Neural cell (in vitro differentiated cells): ENCODE data around the gene ANHX. TPM values are rescaled to one million over a fixed set of nuclear protein-coding genes. Genes with fewer than 3 reads are reported as not detected.

Source experiments
- H2AFZ ChIP-seq: fragments of 200-600, 300-800 bp; sonication (generic), shearing (Covaris generic); 2 replicates; pipeline ENCODE4 v1.6.0; 2014; ENCODE audit warnings: low read depth, mild to moderate bottlenecking, antibody characterized with exemption, low read length, moderate library complexity
- H3F3A ChIP-seq: fragments of 200-600 bp; shearing (Covaris generic); 2 replicates; pipeline ENCODE4 v1.6.1; 2016; ENCODE audit warnings: mild to moderate bottlenecking, moderate library complexity, mixed read lengths, antibody characterized with exemption, low read length; ENCODE audit not compliant: insufficient read depth, poor library complexity, severe bottlenecking
- H3K27ac ChIP-seq: fragments of 200-600, 300-800 bp; sonication (generic), shearing (Covaris generic); 2 replicates; pipeline ENCODE4 v1.5.1; 2014; ENCODE audit warnings: mild to moderate bottlenecking, low read length, moderate library complexity
- H3K27me3 ChIP-seq: fragments of 300-800, 200-600 bp; sonication (generic), shearing (Covaris generic); 2 replicates; pipeline ENCODE4 v1.6.0; 2014; ENCODE audit warnings: mild to moderate bottlenecking, low read depth, low read length, moderate library complexity; ENCODE audit not compliant: insufficient read depth
- H3K36me3 ChIP-seq: fragments of 300-800, 200-600 bp; sonication (generic), shearing (Covaris generic); 2 replicates; pipeline ENCODE4 v1.5.1; 2014; ENCODE audit warnings: mild to moderate bottlenecking, antibody characterized with exemption, low read length, moderate library complexity; ENCODE audit not compliant: insufficient read depth
- H3K4me2 ChIP-seq: fragments of 300-800, 200-600 bp; sonication (generic), shearing (Covaris generic); 2 replicates; pipeline ENCODE4 v1.6.0; 2014; ENCODE audit warnings: mild to moderate bottlenecking, low read length
- H3K4me3 ChIP-seq: fragments of 300-800, 200-600 bp; sonication (generic), shearing (Covaris generic); 2 replicates; pipeline ENCODE4 v1.5.1; 2014; ENCODE audit warnings: mild to moderate bottlenecking, low read length, moderate library complexity
- H3K79me2 ChIP-seq: fragments of 200-600 bp; shearing (Covaris generic); replicated peaks from 2 replicates; pipeline ENCODE4 v1.6.0; 2014; ENCODE audit warnings: mild to moderate bottlenecking, low read length, moderate library complexity; ENCODE audit not compliant: insufficient read depth
- H3K9ac ChIP-seq: fragments of 300-800, 200-600 bp; sonication (generic), shearing (Covaris generic); 2 replicates; pipeline ENCODE4 v1.6.1; 2016; ENCODE audit warnings: mild to moderate bottlenecking, low read length, mixed read lengths
- H3K9me2 ChIP-seq: fragments of 200-600 bp; shearing (Covaris generic); 2 replicates; pipeline ENCODE4 v1.6.1; 2016; ENCODE audit warnings: mild to moderate bottlenecking, low read length, mixed read lengths; ENCODE audit not compliant: insufficient read depth
- H3K9me3 ChIP-seq: fragments of 200-600, 300-800 bp; sonication (generic), shearing (Covaris generic); 2 replicates; pipeline ENCODE4 v1.6.1; 2016; ENCODE audit warnings: mild to moderate bottlenecking, mixed run types, low read length, moderate library complexity, mixed read lengths
- H4K20me1 ChIP-seq: fragments of 200-600 bp; shearing (Covaris generic); 2 replicates; pipeline ENCODE4 v1.6.1; 2016; ENCODE audit warnings: mild to moderate bottlenecking, mixed run types; ENCODE audit not compliant: insufficient read depth
- CTCF ChIP-seq: fragments of 450-650 bp; IDR thresholded peaks from 2 replicates; pipeline ENCODE4 v1.5.1; 2014; ENCODE audit warnings: antibody characterized with exemption, mild to moderate bottlenecking, moderate library complexity; ENCODE audit not compliant: poor library complexity, severe bottlenecking
- EP300 ChIP-seq: fragments of 450-650 bp; conservative IDR thresholded peaks from 2 replicates; pipeline ENCODE4 v1.6.1; 2014; ENCODE audit warnings: antibody characterized with exemption, mild to moderate bottlenecking, moderate library complexity; ENCODE audit not compliant: poor library complexity, severe bottlenecking
- EZH2 ChIP-seq: fragments of 200-600, 300-800 bp; shearing (Covaris generic), sonication (generic); IDR thresholded peaks from 2 replicates; pipeline ENCODE4 v1.6.1; 2014; ENCODE audit warnings: antibody characterized with exemption, low read length, borderline replicate concordance, mild to moderate bottlenecking; ENCODE audit not compliant: insufficient read depth, poor library complexity, severe bottlenecking
- MXI1 ChIP-seq: fragments of 450-650 bp; conservative IDR thresholded peaks from 2 replicates; pipeline ENCODE4 v1.6.1; 2014; ENCODE audit warnings: antibody characterized with exemption, mild to moderate bottlenecking; ENCODE audit not compliant: poor library complexity, severe bottlenecking
- POLR2AphosphoS5 ChIP-seq: IDR thresholded peaks from 2 replicates; pipeline ENCODE4 v1.6.1; 2012
- RAD21 ChIP-seq: fragments of 450-650 bp; conservative IDR thresholded peaks from 2 replicates; pipeline ENCODE4 v1.6.1; 2014; ENCODE audit warnings: antibody characterized with exemption, mild to moderate bottlenecking, moderate library complexity
- REST ChIP-seq: IDR thresholded peaks from 2 replicates; pipeline ENCODE4 v1.6.1; 2012; ENCODE audit warnings: borderline replicate concordance
- SMC3 ChIP-seq: fragments of 450-650 bp; conservative IDR thresholded peaks from 2 replicates; pipeline ENCODE4 v1.6.1; 2014; ENCODE audit warnings: antibody characterized with exemption, mild to moderate bottlenecking, moderate library complexity; ENCODE audit not compliant: poor library complexity
- TAF1 ChIP-seq: IDR thresholded peaks from 2 replicates; pipeline ENCODE4 v1.6.1; 2012; ENCODE audit warnings: low read depth
- polyA plus RNA-seq: library from polyadenylated mRNA; depleted of rRNA; stranded (reverse); fragments of >200 nt; gene quantifications from 2 replicates; pipeline ENCODE4 v1.2.3, GENCODE V29; 2014

The ANHX gene
- polyA plus RNA-seq, 1 donor from 2014 or later = not detected

- Histone ChIP-seq H3K36me3 (peaks cover 53% of the 10 kb centered on the region), H3K9me2 (no peaks in the 10 kb centered on the region), H3K4me2 (no peak overlapping the region), H3K4me3 (no peak overlapping the region), H3K27ac (no peak overlapping the region), H3K79me2 (no peaks in the 10 kb centered on the region), H4K20me1 (no peaks in the 10 kb centered on the region), H2AFZ (no peak overlapping the region), H3K27me3 (no peaks in the 10 kb centered on the region), H3F3A (peaks cover 7% of the 10 kb centered on the region), H3K9me3 (peaks cover 78% of the 10 kb centered on the region), H3K9ac (no peak overlapping the region)
- TF ChIP-seq EZH2 = no peak
- TF ChIP-seq CTCF = no peak
- no peak for TF ChIP-seq EP300
- no peak for TF ChIP-seq POLR2AphosphoS5
- no peak for TF ChIP-seq SMC3
- TF ChIP-seq REST = no peak
- TF ChIP-seq MXI1 = no peak
- TF ChIP-seq RAD21 = no peak
- no peak for TF ChIP-seq TAF1
Measured at GRCh38 chr12:133206390-133206789, 29.3 kb downstream of the ANHX start.

- Histone ChIP-seq H3K27me3 (no peaks in the 10 kb centered on the region), H3K36me3 (peaks cover 64% of the 10 kb centered on the region), H3K79me2 (no peaks in the 10 kb centered on the region), H2AFZ (no peak overlapping the region), H3F3A (peaks cover 7% of the 10 kb centered on the region), H4K20me1 (no peaks in the 10 kb centered on the region), H3K9me3 (peaks cover 68% of the 10 kb centered on the region), H3K9ac (no peak overlapping the region), H3K4me3 (no peak overlapping the region), H3K27ac (no peak overlapping the region), H3K4me2 (no peak overlapping the region), H3K9me2 (no peaks in the 10 kb centered on the region)
- no peak for TF ChIP-seq TAF1
- no peak for TF ChIP-seq RAD21
- no peak for TF ChIP-seq MXI1
- TF ChIP-seq CTCF = no peak
- TF ChIP-seq EP300 = no peak
- TF ChIP-seq REST = no peak
- no peak for TF ChIP-seq SMC3
Measured at GRCh38 chr12:133204264-133204603, 31.4 kb downstream of the ANHX start.
